Measurements from ENCODE around the gene TBCK.

- no peak for TF ChIP-seq CTCF (IDR thresholded peaks at IDR 0.05; ENCODE audit: low read depth, low read length, missing input control)
- no peak for TF ChIP-seq EGR1 (IDR thresholded peaks at IDR 0.05; ENCODE audit: low read depth in 2 of 2)
- TF ChIP-seq ZBTB33 (IDR thresholded peaks at IDR 0.05) = no peak
- no peak for TF ChIP-seq YY1 (IDR thresholded peaks at IDR 0.05)
- no peak for TF ChIP-seq TAF1 (conservative IDR thresholded peaks at IDR 0.05)
- no peak for TF ChIP-seq ATF3 (IDR thresholded peaks at IDR 0.05)
- no peak for TF ChIP-seq NR2F2 (IDR thresholded peaks at IDR 0.05)
Observed at GRCh38 chr4:106162278-106162677, 153.7 kb downstream of the TBCK start.

Data from liver (tissue), 3 donors.